Measurements from ENCODE around the gene YY2.

Gene YY2

DNA sequence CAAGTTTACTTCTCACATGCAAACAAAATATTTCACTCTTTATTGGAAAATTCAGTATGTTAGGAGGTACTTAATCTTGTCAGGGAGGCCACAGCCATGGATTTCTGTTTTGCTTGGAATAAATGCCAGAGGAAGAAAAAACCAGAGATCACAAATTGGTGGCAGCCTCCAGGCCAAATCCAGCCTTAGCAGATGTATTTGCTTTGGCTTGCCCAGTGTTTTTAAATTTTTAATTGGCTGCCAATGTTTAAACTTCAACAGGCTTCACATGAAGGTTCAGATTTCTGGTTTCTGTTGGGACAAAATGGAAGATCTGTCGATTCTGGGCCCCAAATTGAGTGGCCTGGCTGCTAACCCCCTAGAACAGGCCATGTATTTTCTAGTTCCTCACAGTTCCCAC is 19.2 kb downstream of the YY2 start:
- DNase-seq = no peak

DNA sequence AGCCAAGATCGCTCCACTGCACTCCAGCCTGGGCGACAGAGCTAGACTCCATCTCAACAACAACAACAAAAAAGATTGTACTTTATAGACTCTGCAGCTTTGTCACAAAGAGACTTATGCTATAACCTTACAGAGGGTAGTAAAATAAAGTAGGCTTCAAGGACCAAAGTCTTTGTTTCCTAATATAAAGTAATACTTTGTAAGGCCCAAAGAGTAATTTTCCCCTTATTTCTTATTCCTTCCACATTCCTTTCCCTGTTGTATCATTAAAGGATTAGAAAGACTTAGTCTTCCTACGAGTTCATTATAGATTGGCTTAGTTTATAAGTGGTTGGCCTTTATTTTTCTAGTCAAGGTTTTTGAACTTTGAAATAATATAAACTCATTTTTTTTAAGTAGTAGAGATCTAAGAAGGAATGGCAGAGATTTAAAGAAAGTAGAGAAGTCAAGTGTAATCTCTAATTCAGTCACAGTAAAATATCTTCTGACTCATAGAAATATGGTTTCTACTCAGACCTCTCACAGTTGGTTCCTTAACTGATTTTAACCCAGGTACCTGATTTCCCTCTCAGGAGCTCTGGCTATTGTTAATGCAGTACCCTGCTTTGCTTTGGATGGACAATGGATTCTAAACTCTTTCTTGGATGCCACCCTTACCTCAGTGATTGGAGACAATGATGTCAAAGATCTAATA is 26.2 kb downstream of the YY2 start:
- DNase-seq = no peak

DNA sequence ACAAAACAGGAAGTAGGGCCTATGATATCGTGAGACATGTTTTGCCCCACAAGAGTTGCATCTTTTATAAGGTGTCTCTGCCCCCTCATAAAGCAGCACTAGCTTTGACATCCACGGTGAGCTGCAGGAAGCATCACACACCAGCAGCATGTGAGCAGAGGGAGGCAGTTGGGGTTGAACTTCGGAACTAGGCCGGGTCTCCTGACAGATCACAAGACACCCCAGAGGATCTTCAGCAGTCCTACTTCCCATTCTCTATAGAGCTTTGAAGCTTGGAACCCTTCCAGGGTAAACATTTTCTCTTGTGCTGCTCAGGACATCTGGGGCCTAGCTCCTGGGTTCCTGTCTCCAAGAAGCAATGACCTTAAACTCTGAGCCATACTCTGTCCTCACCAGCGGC is 27.5 kb downstream of the YY2 start:
- DNase-seq = no peak

DNA sequence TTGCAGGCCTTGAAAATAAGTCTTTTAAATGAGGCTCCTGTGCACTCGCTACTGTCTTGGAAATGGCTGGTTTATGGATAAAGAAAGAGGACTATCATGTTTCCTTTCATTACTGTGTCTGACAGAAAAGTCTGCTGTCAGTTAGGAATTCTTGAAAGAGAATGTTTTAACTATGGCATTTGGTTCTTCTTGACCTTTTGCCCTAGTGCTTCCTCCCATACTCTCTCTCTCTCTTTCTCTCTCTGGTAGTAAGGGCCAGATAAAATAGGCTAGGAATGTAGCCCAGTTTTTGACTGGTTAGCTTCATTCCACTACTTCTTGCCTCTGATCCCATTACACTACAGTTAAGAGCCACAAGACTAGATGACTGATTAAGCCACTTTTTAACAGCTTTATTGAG is 29.8 kb downstream of the YY2 start:
- DNase-seq = no peak

DNA sequence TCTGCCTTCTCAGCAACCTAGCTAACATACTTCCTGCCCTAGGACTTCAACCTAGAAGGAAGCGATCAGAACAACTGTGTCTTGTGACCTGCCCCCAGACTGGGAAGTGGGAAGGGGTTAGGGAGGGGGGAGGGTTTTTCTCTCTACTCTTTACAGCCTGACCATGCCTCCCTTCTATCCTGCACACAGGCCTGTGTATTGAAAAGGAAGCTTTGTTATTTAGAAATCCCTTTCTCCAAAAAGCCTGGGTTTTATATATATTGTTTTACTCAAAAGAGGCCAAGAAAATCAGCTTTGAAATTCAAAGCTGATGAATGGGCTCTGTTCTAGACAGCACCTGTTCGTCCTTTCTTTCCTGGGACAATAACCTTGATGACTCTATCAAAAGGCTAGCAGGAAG is 49.5 kb downstream of the YY2 start:
- no peak for DNase-seq

DNA sequence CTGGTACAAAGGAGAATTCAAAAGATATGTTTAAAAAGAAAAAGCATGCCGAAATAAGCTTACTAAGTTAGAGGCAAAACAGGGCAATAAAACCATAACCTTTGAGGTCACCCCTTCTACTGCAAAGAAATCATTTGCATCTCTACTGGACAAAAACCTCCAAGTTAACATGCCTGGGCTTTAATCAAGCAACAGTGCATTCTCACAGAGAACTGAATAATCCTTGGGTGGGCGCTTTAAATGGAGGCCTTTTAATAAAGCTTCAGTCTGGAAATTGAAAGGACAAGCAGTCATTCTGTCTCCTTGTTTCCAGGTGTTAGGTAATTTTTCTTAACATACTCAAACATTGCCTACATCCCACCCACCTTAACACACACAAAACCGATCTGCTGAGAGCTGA is 50.2 kb downstream of the YY2 start:
- DNase-seq = no peak

DNA sequence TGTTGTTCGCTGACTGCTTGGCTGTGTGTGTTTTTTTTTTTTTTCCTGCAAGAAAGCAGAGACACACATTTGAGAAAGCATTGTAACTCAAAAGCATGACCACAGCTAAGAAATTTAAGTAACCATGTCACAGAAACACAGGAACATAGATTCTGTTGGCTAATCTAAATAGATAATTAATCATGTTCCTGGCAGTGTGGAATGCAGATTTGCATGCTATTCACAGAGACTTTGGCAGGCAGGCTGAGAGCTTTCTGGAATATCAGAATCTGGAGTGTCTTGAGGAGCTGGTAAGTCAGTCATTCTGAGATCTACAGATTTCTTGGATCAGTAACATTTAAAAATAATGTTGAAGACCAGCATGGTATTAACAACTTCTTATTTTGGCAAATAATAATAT is 51.5 kb downstream of the YY2 start:
- no peak for DNase-seq
